ENCODE data around the gene SPON2. TPM values are rescaled to one million over a fixed set of nuclear protein-coding genes. Genes with fewer than 3 reads are reported as not detected.

The SPON2 gene
- total RNA-seq, 1 experiment from 2014 or later: 6.6 TPM

- TF ChIP-seq JAZF1 (CRISPR knock-in tag; IDR thresholded peaks at IDR 0.05) (no peak), ATF2 (CRISPR knock-in tag; IDR thresholded peaks at IDR 0.05; ENCODE audit: borderline replicate concordance, low read depth) (no peak), RELA (CRISPR knock-in tag; IDR thresholded peaks at IDR 0.05; ENCODE audit: borderline replicate concordance) (no peak), CREM (CRISPR knock-in tag; IDR thresholded peaks at IDR 0.05) (no peak), SP1 (CRISPR knock-in tag; conservative IDR thresholded peaks at IDR 0.05) (no peak), SMAD4 (CRISPR knock-in tag; IDR thresholded peaks at IDR 0.05) (no peak), ZBTB43 (CRISPR knock-in tag; IDR thresholded peaks at IDR 0.05) (no peak), JUN (CRISPR knock-in tag; IDR thresholded peaks at IDR 0.05) (no peak), IRF1 (CRISPR knock-in tag; IDR thresholded peaks at IDR 0.05) (no peak), HMGXB4 (CRISPR knock-in tag; IDR thresholded peaks at IDR 0.05) (no peak), ZBTB21 (CRISPR knock-in tag; IDR thresholded peaks at IDR 0.05; ENCODE audit: borderline replicate concordance) (no peak), ZNF532 (CRISPR knock-in tag; IDR thresholded peaks at IDR 0.05; ENCODE audit: borderline replicate concordance) (no peak), PRDM15 (CRISPR knock-in tag; IDR thresholded peaks at IDR 0.05) (no peak), FOXK1 (CRISPR knock-in tag; IDR thresholded peaks at IDR 0.05) (no peak), SMAD3 (CRISPR knock-in tag; IDR thresholded peaks at IDR 0.05; ENCODE audit: borderline replicate concordance) (no peak), E2F5 (CRISPR knock-in tag; IDR thresholded peaks at IDR 0.05) (no peak)
- ChIA-PET POLR2A (no interaction called here), CTCF (no interaction called here)
- Mint-ChIP-seq H3K27ac (no peak overlapping the region), H3K36me3 (peaks cover 6% of the 10 kb centered on the region; the same call in 1 of the 2 replicates), H3K9me3 (no peaks in the 10 kb centered on the region), H3K4me1 (no peaks in the 10 kb centered on the region), H3K27me3 (ENCODE audit: low read depth) (no peaks in the 10 kb centered on the region), H3K4me3 (no peak overlapping the region)
- ATAC-seq (no peak), DNase-seq (ENCODE audit: low spot score) (no peak)
These were observed 39.6 kb upstream of the SPON2 start for GRCh38 chr4:1211891-1212545.
